Hematopoietic multipotent progenitor cell treated with erythropoietin and hydrocortisone succinate and interleukin-3 and kit ligand, for 8 days (in vitro differentiated cells): ENCODE measurements around the gene PPM1J.

Experiments
- DNase-seq: peaks from one replicate; pipeline ENCODE4 v3.0.0-alpha.2; 2015

The PPM1J gene

DNA sequence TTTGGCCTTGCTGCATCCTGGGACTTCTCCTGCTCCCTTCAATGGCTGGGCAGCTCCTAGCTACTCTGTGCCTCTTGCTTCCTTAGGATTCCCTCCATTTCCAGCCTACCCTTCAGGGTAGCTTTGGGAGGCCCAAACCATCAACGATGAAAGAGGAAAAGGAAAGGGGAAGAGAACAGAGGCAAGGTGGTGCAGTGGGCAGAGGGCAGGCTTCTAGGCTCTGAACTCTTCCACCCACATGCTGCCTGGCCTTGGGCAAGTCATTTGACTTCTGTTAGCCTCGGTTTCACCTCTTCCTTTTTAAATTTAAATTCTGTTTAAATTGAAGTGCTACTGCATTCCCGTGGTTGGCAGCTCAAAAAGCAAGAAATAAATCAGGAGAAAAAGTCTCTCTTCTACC lies 5.7 kb upstream of the PPM1J start:
- no peak for DNase-seq

DNA sequence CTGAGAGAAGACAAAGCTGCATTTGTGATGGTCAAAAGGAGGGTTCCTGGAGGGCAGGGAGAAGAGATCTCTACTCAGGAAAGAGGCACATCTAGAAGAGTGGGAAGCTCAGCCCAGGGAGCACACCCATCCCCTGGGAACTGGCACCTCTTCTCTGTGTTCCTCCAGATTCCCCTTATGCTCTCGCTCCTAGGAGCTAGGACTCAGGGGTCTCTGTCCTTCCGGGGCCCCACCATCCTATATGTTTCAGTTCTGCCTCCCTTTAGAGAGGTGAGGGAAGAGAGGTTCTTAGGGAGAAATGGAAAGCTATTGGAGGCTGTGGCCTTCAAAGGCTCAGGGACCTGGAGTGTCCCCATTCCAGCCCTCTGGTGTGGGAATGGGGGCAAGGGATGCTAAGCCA lies 4.6 kb upstream of the PPM1J start:
- no peak for DNase-seq

DNA sequence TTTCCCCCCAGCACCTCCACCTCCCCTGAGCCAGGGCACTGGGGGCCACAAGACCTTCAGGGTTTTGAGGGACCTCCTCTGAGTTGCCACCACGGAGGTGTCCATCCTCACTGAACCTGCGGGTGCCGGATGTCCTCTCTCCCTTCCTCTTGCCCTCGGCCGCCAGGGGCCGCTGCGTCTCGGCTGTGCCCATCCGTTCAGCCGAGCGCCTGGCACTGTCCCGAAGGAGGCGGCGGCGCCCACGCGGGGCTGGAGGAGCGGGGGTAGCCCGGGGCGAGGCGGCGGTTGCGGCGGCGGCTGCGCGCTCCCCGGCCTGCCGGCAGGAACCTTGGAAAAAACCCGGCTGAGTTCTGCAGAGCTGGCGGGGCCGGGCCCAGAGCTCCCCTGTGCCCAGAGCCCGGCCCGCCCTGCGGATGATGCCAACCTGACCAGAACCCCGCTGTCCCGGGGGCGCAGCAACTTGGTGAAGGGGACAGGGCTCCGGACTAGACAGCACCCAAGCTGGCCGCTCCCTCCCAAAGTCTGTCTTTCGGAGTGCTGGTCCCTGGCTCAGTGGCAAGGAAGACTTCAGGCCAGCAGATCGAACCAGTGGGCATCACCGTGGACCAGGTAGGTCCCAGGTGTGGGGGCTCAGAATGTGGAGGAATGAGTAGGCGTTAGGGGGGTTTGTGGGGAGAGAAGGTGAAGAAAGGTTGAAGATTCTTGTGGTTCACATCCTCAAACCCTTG lies 3.7 kb upstream of the PPM1J start:
- peak; percentile 72 for DNase-seq

DNA sequence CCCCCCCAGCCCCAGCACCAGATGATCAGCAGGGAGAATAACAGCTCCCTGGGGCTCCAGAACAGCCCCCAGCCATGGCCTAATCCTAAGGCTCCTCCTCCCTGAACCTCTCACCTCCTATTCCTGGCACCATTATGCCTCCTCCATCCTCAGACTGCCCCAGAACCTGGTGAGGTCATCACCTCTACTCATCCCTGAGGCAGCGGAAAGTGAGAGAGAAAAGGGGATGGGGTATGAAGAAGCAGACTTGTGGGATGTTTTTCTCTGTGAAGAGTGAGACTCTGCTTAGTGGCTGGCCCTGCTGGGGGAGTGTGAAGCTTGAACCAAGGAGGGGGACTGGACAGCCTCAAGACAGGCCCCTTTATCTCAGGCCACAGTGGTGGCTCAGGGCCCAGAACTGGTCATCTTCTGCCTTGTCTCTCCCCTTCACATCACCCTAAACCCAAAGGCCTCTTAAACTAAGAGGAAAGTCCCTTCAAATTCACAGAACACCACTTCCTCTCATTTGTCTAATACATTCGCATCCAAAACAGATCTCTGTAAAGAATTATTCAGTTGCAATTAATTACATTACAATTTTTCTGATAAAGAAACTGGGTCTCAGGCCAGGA lies 2.2 kb upstream of the PPM1J start:
- DNase-seq: no peak

DNA sequence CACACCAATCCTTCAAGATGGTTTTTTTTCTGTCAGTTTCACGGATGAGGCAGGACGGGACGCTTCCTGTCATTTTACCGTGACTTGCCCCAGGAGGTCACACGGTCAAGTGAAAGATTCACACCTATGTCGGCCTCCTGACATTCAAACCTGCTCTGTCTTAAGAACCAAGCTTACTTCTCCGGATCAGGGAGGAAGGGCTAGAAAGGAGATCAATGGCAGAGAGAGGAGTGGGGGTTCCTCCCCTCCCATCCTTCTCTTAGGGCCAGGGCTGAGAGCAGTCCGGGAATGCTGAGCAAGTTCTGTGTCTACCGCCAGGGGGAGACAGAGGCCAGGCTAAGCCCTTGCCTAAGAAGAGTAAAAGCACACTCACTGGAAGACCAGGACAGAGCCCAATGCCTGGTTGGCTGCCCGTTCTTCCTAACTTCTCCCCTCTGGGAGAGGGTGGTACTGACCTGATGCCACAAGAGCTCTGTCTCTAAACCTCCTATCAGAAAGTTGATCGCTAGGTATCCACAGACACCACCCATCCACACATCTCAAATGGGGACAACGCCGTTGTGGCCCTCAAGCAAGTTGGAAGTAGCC lies 1.1 kb upstream of the PPM1J start:
- peak; percentile 90 for DNase-seq

DNA sequence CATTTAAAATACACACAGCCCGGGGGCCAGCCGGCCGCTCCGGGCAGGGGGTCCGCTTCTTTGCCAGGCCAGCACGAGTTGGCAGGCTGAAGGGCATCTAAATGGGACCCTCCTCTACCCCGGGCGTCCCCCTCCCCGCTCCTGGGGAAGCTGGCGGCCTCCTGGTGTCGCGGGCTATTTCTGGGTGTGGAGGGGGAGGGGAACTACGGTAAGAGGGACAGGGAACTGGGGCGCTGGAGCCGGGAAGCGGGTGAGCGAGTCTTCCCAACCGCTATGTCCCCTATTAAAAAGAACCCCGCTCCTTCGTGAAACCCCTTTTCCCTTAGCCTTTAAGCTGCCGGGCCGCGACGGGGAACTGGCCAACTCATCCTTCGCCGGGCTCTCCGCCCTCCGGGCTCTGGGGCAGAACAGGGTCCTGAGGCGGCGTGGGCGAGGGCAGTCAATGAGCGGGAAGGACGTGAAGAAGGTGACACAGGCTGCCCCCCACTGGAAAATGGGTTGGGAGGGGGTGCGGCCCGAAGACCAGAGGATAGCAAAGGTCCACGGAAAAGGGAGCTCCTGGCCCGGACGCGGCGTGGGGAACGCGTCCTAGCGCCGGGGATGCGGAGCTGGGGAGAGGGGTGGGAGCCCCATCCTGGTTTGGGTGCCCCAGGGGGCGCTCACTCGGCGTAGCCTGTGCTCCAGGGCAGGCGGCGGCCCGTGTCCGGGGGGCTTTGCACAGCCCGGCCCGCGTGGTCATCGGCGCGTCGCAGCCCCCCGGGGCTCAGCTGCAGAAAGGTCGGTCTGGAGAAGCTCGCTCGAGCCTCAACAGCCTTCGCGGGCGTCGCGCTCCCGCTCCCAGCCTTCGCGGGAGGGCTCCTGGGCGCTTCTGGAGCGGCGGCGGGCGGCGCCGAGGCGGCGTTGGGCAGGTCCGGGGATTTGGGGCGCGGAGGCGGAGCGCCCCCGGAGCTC lies 544 bp downstream of the PPM1J start:
- no peak for DNase-seq

DNA sequence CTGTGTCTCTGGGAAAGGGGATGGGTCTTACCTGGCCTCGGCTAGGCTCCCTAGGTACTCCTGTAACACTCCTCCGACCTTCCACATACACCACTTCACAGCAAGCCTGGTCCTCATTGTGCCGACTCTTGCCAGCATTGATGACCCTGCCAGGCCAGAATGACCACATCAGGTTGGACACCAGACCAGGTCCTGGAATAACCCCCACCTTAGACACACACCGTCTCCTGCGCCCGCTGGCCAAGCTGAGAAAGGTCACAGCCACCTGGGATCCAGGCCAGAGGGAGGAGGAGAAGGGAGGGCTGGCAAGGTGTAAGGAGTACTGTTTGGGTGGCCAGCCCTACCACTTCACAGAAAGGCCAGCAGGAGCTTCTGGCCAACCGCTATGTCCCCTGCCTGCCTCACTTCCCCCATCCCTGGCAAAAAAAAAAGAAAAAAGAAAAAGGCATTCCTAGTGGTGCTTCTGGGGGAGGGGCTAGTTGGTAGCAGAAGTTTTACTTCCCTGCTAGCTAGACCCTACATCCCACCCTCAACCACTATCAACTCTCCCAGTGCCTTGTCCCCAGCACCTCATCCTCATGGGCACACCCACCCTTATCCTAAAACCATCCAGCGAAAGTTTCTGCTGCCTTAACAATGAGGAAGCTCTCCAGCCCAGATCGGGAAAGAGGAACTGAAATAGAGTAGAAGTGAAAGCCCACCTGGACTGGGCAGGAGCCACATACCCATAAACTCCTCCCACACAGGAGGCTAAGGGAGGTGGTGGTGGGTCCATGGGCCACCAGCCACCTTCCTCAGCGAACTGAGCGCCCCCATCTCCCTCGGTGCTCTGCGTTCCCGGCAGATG lies 1.4 kb downstream of the PPM1J start:
- no peak for DNase-seq

DNA sequence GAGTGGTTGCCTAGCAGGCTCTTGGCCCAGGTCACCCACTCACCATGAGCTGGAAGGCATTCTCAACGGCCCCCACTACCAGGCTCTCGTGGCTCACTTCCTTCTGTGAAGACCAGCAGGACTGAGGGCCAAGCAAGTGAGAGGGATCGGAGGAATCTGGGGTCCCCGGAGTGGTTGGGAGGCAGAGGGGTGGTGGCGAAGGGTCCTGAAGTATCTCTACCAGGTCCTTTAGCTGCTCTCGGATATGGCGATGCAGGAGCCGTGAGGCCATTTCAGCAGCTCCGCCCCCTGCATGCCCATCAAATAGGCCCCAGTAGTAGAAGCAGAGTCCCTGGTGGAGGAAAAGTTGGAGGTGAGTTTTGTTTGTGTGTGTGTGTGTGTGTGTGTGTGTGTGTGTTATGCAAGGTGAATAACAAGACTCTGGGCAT lies 2.4 kb downstream of the PPM1J start:
- DNase-seq: no peak

DNA sequence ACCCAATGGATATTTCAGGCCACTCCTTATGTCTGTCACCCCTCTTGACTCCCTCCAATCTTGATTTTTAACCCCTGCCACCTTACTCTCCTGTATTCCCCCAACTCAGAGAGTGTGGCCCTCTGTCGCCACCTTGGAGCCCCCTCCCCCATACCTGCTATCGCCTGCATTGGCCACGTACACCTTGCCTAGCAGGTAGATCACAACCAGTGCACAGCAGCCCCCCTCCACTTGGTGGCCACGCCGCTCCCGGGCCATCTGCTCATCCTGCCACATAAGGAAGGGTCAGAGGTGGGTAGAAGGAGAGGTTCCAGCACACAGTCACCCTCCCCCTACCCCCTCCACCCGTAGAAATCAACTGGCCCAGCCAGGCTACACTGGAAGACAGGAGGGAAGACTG lies 2.9 kb downstream of the PPM1J start:
- no peak for DNase-seq

DNA sequence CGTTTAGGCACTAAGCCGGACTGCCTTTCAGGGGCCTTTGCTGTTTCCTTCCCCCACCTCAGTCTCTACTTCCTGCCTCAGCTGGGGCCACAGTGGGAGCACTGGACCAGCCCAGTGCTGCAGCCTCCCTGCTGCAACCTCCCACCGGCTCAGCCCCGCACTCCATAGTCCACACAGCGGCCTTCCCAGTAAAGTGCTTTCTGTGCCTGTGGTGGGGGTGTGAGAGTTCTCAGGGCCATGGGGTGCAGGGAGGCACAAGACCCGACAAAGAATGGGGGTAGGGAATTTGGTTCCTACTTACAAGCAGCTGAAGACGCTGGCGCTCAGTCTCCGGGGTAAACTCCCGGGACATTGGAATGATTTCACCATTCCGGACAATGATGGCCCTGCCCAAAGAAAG lies 3.5 kb downstream of the PPM1J start:
- DNase-seq: no peak

DNA sequence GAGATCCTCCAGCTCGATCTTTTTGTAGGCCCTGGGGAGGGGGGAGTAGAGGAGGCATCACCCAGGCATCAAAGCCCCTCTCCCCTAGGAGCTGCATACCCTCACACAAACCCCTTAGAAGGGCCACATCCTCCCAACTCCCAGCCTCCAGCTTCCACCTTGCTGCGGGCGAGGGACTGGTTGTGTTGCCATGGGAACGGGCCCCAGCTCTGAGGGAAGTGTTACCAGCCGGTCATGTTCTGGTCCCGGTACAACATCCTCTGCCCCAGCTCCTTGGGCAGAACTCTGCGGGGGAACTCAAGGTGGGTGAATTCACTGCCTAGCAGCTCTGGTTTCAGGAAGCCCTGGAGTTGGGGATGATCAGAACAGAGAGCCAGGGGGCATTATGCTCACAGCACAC lies 4.1 kb downstream of the PPM1J start:
- no peak for DNase-seq

DNA sequence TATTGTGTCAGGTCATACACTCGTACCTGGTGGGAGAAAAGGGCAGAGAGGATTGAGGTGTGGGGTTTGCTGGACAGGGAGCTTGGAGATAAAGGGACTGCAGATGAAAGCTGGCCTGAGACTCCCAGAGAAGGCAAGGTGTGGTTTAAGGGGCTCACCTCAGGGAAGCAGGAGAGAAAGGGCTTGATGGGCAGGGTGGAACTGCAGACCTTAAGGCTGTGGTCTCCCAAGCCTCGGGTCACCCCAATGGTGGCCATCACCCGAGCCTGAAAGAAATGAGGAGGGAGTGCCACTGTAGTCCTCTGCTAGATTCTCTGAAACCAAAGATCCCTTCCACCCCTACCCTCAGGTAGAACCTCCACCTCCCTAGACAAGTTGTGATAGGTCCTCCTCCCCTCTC lies 4.5 kb downstream of the PPM1J start:
- no peak for DNase-seq

DNA sequence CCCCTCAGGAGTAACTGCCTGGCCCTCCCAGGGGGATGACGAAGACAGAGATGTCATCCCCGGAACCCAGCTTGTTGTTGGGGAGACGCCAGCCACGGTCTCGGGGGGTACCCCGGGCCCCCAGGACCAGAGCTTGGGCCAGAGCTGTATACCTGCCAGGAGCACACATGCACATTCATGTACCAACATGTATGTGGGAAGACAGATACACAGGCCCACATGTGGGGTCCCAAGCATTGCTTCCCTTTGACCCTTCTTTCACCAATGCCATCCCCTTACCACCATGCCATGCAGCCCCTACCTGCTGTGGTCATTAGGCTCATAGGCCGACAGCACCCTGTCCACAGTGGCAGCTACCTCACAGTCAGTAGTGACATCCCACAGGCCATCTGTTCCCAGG lies 5.0 kb downstream of the PPM1J start:
- DNase-seq: no peak

DNA sequence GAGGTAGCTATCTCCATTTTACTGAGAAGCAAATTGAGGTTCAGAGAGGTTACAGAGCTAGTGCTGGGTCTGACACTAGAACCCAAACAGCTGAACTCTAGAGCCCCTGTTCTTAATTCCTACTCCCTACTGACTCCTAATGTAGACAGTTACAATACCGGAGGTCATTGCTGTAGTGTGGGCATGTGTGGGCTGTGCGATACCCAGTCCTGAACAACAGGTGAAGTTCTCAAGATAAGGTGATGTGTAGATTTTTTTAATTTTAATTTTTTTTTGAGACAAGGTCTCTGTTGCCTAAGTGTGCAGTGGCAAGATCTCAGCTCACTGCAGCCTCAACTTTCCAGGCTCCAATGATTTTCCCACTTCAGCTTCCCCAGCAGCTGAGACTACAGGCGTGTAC lies 6.6 kb downstream of the PPM1J start:
- DNase-seq: no peak

DNA sequence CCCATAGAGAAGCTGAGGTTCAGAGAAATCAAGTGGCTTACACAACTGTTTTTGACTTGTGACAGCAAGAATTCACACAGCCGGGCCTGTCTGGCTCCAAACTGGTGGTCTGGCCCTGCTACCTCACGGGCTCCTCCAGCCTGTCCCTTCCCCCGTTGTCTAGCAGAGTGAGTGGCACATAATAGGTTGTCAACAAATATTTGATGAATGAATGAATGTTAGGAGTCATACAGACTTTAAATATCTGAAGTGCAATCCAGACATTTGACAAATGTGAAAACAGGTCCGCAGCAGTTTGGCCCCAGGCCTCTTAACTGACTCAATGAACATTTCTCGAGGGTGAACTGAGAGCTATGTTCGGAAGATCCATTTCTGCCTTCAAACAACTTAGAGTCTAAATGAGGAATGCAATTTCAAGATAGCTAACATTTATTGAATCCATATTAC lies 7.1 kb downstream of the PPM1J start:
- DNase-seq: no peak

DNA sequence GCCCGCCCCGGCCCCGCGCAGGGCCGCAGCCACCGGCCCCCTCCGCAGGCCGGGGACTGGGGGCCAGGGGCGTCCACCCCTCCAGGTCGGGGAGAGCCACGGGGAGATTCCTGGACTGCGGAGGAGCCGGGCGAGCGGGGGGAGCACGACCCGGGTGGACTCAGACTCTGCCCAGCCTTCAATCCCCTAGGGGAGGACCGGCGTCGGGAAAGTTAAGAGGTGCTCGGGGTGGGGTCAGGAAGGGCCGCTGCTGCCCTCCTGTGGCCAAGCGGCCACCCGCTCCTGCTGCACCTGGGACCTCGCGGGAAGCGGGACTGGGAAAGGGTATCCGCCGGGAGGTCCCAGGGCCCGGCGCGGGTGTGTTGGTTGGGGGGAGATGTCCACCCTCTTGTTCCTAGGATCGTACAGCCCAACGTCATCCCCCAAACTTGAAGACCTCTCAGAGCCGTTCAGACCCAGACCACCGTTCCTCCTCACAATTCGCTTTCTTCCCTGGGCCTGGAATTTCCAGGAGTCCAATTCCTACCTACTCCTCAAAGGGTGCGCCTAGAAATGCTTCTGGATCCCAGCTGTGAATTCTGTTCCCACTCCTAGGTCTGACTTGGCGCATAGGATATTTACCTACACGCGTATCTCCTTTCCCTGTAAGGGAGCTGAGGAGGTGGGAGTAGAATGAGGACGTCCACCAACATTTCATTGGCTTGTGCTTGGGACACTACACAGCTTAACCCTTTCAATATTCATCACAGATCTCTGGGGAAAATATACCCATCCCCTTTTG lies 7.7 kb downstream of the PPM1J start:
- DNase-seq: peak; percentile 77

DNA sequence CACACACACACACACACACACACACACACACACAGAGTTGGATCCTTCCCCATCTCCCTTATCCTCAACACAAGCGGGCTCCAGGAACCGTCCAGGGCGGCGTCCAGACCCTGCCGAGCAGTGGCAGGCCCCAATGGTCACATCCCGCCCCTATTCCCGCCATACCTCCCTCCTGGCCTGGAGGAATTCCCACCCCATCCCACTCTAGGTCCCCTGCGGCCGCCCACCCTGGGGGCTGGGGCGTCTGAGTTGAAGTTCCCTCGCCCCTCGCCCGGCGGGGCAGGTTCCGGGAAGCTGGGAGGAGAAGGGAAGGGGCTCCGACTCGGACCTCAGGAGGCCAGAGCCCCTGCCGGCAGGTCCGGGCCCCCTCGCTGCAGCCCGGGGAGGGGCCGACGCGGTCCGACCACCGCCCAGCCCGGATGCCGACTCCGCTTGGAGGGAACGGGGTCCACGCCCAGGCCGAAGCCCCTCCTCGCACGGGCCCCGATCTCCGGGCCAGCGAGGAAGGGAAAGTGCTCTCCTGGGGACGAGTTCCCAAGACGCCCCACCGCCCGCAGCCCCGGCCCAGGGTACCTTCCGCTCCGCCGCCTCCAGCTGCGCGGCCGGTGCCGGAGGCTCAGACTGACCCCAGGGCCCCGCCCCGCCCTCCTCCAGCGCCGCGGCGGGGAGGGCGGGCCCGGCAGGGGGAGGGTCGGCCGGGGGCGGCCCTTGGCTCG lies 8.5 kb downstream of the PPM1J start, which contains the start of gene RHOC:
Gene RHOC (minus strand): TSS at position 623 of the 716 bp plus-strand sequence. CDS start 3,328 bp downstream, outside the sequence.
- peak; percentile 19 for DNase-seq

DNA sequence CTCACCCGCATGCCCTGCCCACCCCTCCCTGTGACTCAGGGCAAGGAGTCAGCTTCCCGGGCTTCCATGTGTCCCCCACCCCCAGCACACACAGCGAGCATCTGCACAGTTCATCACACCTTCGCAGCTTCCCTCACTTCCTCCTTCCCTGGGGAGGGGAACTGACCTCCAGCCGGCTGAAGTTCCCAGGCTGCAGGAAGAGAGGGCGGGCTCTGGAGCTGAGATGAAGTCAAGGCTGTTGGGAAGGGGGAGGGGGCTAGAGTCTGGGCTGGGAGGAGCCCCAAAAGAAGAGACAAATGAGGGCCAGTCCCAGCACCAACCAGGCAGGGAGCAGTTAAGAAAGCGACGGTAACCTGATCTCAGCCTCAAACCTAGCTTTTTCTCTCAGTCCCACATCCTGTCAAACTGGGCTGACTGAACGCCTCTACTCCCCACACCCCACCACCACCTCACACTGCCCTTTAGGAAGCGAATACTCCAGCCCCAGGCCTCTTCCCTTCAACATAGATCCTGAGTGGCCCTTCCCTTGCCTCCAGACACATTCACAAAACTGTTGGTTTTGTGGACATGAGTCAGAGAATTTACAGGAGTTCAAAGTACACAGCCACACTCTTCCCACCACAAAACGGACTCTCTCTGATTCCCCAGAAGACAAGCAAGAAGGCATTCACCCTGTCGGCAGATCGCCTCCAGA lies 10.1 kb downstream of the PPM1J start:
- peak; percentile 67 for DNase-seq

DNA sequence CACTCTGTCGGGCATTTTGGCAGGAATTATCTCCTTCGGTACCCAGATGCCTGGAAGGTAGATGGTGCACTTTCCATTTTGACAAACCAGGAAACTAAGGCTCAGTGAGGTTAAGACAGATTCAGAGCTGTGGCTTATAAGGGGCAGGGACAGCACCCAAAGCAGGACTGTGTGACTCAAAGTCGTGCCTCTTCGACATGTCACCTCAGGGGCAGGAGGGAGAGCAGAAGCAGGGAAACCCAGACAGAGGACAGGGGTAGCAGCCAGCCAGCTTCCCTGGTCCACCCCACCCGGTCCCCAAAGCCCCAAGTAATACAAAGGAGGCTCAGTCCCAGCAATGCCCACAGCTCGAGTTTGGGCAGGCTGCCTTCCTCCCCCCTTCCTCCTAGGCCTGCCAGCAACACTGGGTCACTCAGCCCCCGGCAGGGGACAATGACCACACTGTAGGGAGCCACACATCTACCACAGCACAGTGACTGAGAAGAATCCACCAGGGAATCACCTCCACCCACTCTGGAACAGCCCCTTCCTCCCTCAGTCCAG lies 10.7 kb downstream of the PPM1J start:
- no peak for DNase-seq

DNA sequence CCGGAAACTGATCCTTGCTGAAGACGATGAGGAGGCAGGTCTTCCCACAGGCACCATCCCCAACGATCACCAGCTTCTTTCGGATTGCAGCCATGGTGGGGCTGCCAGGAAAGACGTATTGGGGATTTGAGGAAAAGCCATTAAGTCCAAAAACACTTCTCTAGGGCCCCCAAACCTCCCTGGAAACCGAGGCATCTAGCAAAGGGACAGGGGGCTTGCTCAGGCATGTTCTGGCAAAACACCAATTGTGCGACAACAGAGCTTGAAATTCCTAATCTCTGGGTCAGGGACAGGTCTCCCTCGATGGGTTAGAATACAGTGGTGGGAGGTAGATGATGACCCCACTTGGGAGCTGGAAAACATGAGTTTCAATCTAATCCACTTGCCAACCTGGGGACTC lies 11.4 kb downstream of the PPM1J start:
- DNase-seq: no peak
